ENCODE results near the gene SDR42E1. TPM values are rescaled to one million over a fixed set of nuclear protein-coding genes. Genes with fewer than 3 reads are reported as not detected.

The SDR42E1 gene
- total RNA-seq, 2 experiments from 2014 or later = under 0.01 to 0.65 TPM

DNA sequence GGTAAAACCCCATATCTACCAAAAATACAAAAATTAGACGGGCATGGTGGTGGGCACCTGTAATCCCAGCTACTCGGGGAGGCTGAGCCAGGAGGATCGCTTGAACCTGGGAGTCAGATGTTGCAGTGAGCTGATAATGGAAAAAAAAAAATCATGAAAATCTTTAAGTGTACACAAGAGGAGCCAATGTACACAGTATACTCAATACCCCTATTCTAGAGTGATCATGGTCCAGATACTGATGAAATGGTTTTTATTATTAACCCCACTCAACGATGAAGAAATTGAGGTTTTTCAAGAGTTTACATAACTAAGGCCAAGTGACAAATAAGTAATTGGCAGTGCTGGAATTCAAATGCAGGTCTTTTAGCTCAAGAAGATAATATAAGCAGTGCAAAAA, 35.3 kb upstream of the SDR42E1 start:
- no TSS peak for BruUV-seq (replicated peaks)
- Histone ChIP-seq H3K4me1 (ENCODE audit: insufficient read depth, low read length, poor library complexity, severe bottlenecking) (no peaks in the 10 kb centered on the region), H3K27ac (ENCODE audit: low read depth, low read length, poor library complexity, severe bottlenecking) (no peak overlapping the region), H3K79me2 (ENCODE audit: insufficient read depth, low read depth, low read length) (no peaks in the 10 kb centered on the region), H3K9me3 (ENCODE audit: low read length) (no peaks in the 10 kb centered on the region), H3K36me3 (ENCODE audit: insufficient read depth, low read length) (no peaks in the 10 kb centered on the region), H3K4me2 (ENCODE audit: low read length) (no peak overlapping the region), H3K4me3 (ENCODE audit: low read depth, low read length, poor library complexity, severe bottlenecking) (no peak overlapping the region), H2AFZ (ENCODE audit: low read length) (no peak overlapping the region), H4K20me1 (ENCODE audit: insufficient read depth, low read length) (no peaks in the 10 kb centered on the region), H3K9me2 (ENCODE audit: insufficient read depth, low read length) (no peaks in the 10 kb centered on the region)
- no peak for DNase-seq (ENCODE audit: low spot score)
- no peak for TF ChIP-seq EZH2phosphoT487 (IDR thresholded peaks at IDR 0.05; ENCODE audit: borderline replicate concordance, low read depth, low read length)
- TF ChIP-seq, protein P1, sequence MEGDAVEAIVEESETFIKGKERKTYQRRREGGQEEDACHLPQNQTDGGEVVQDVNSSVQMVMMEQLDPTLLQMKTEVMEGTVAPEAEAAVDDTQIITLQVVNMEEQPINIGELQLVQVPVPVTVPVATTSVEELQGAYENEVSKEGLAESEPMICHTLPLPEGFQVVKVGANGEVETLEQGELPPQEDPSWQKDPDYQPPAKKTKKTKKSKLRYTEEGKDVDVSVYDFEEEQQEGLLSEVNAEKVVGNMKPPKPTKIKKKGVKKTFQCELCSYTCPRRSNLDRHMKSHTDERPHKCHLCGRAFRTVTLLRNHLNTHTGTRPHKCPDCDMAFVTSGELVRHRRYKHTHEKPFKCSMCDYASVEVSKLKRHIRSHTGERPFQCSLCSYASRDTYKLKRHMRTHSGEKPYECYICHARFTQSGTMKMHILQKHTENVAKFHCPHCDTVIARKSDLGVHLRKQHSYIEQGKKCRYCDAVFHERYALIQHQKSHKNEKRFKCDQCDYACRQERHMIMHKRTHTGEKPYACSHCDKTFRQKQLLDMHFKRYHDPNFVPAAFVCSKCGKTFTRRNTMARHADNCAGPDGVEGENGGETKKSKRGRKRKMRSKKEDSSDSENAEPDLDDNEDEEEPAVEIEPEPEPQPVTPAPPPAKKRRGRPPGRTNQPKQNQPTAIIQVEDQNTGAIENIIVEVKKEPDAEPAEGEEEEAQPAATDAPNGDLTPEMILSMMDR (conservative IDR thresholded peaks at IDR 0.05; ENCODE audit: low read length) = no peak
- ChIA-PET CTCF (ENCODE audit: unreplicated experiment) (no interaction called here), POLR2A (interaction anchor here (0.5 to 0.6 kb wide), 2 partner anchors 33 to 677 kb away, joined by 3 to 6 read pairs; no protein-coding TSS in a partner anchor)
- intact Hi-C loops (cut with micrococcal nuclease; ENCODE audit: unreplicated experiment) = no loop called here

DNA sequence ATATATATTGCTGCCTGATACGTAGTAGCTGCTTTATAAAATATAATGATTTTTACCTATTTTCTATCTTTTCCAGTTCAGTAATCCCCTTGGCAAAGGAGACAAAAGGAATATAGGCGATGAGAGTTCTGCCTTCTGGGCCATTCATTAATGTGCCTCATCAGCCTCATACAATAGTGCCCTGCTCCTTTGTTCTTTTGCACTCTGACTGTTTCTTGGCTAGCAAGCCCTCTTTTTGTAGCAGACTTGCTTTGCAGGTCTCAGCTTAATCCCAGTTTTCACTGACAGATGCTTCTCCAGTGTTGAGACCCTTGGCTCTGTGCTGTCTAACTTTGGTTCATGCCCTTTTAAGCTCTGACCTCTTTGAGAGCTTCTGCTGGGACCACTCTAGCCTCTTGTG, 34.2 kb upstream of the SDR42E1 start:
- Histone ChIP-seq H4K20me1 (ENCODE audit: insufficient read depth, low read length) (no peaks in the 10 kb centered on the region), H3K36me3 (ENCODE audit: insufficient read depth, low read length) (no peaks in the 10 kb centered on the region), H3K27ac (ENCODE audit: low read depth, low read length, poor library complexity, severe bottlenecking) (no peak overlapping the region), H3K4me1 (ENCODE audit: insufficient read depth, low read length, poor library complexity, severe bottlenecking) (no peaks in the 10 kb centered on the region), H3K9me2 (ENCODE audit: insufficient read depth, low read length) (no peaks in the 10 kb centered on the region), H3K4me2 (ENCODE audit: low read length) (no peak overlapping the region), H2AFZ (ENCODE audit: low read length) (no peak overlapping the region), H3K4me3 (ENCODE audit: low read depth, low read length, poor library complexity, severe bottlenecking) (no peak overlapping the region), H3K79me2 (ENCODE audit: insufficient read depth, low read depth, low read length) (no peaks in the 10 kb centered on the region), H3K9me3 (ENCODE audit: low read length) (no peaks in the 10 kb centered on the region)
- DNase-seq (ENCODE audit: low spot score) = no peak
- TF ChIP-seq, protein P1 (conservative IDR thresholded peaks at IDR 0.05; ENCODE audit: low read length) = no peak
- no peak for TF ChIP-seq EZH2phosphoT487 (IDR thresholded peaks at IDR 0.05; ENCODE audit: borderline replicate concordance, low read depth, low read length)
- POLR2A ChIA-PET = interaction anchor here (0.6 kb wide), 2 partner anchors 14 to 16 kb away, joined by 3 to 4 read pairs; no protein-coding TSS in a partner anchor
- intact Hi-C loops (cut with micrococcal nuclease; ENCODE audit: unreplicated experiment) = no loop called here
- no TSS peak for BruUV-seq (replicated peaks)
- CTCF ChIA-PET (ENCODE audit: unreplicated experiment) = no interaction called here

DNA sequence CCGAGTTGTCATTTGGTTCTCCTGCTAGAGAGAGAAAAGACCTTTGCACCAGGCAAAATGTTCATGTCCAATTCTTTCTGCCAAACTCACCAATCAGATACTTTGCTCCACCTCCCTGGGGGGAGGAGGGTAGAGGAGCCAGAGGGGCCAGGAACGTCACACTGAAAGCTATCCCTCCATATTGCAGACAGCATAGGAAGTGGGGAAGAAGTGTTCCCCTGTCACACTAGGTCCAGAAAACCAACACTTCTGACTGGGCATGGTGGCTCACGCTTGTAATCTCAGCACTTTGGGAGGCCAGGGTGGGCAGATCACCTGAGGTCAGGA, 33.3 kb upstream of the SDR42E1 start:
- Histone ChIP-seq H3K27ac (ENCODE audit: low read depth, low read length, poor library complexity, severe bottlenecking) (no peak overlapping the region), H3K4me2 (ENCODE audit: low read length) (no peak overlapping the region), H3K79me2 (ENCODE audit: insufficient read depth, low read depth, low read length) (no peaks in the 10 kb centered on the region), H3K36me3 (ENCODE audit: insufficient read depth, low read length) (no peaks in the 10 kb centered on the region), H3K4me1 (ENCODE audit: insufficient read depth, low read length, poor library complexity, severe bottlenecking) (no peaks in the 10 kb centered on the region), H3K9me3 (ENCODE audit: low read length) (no peaks in the 10 kb centered on the region), H3K9me2 (ENCODE audit: insufficient read depth, low read length) (no peaks in the 10 kb centered on the region), H2AFZ (ENCODE audit: low read length) (no peak overlapping the region), H4K20me1 (ENCODE audit: insufficient read depth, low read length) (no peaks in the 10 kb centered on the region), H3K4me3 (ENCODE audit: low read depth, low read length, poor library complexity, severe bottlenecking) (no peak overlapping the region)
- CTCF ChIA-PET (ENCODE audit: unreplicated experiment) = no interaction called here
- no peak for TF ChIP-seq EZH2phosphoT487 (IDR thresholded peaks at IDR 0.05; ENCODE audit: borderline replicate concordance, low read depth, low read length)
- TF ChIP-seq, protein P1 (conservative IDR thresholded peaks at IDR 0.05; ENCODE audit: low read length) = no peak
- no TSS peak for BruUV-seq (replicated peaks)
- DNase-seq (ENCODE audit: low spot score) = no peak
- intact Hi-C loops (cut with micrococcal nuclease; ENCODE audit: unreplicated experiment) = no loop called here
- POLR2A ChIA-PET = no interaction called here

Data from OCI-LY7 (cell line).